Mesendoderm (in vitro differentiated cells): ENCODE data around the gene GDPD4.

ENCODE experiments used
- DNase-seq: peaks from one replicate; pipeline ENCODE4 v3.0.0; 2013
- H2AK5ac ChIP-seq: 2 replicates; pipeline ENCODE4 v1.6.1; 2013; ENCODE audit warnings: low read length, inconsistent platforms
- H2BK120ac ChIP-seq: 2 replicates; pipeline ENCODE4 v1.6.1; 2013; ENCODE audit warnings: low read depth, mild to moderate bottlenecking, low read length, moderate library complexity, mixed read lengths
- H2BK15ac ChIP-seq: replicated peaks from 2 replicates; pipeline ENCODE4 v1.6.1; 2013; ENCODE audit warnings: low read depth, mild to moderate bottlenecking, moderate library complexity
- H2BK5ac ChIP-seq: 2 replicates; pipeline ENCODE4 v1.6.1; 2013; ENCODE audit warnings: low read length, inconsistent platforms
- H3K18ac ChIP-seq: 2 replicates; pipeline ENCODE4 v1.6.1; 2013; ENCODE audit warnings: mild to moderate bottlenecking, low read length, mixed read lengths
- H3K23ac ChIP-seq: one replicate; pipeline ENCODE4 v1.6.1; 2013; ENCODE audit warnings: low read length
- H3K27ac ChIP-seq: 2 replicates; pipeline ENCODE4 v1.5.1; 2013; ENCODE audit warnings: low read depth, mild to moderate bottlenecking, inconsistent platforms, low read length, moderate library complexity
- H3K27me3 ChIP-seq: 2 replicates; pipeline ENCODE4 v1.6.1; 2013; ENCODE audit warnings: low read length, control low read depth, mild to moderate bottlenecking, inconsistent platforms; ENCODE audit not compliant: insufficient read depth, poor library complexity
- H3K36me3 ChIP-seq: 2 replicates; pipeline ENCODE4 v1.6.1; 2013; ENCODE audit warnings: low read length, inconsistent platforms; ENCODE audit not compliant: control insufficient read depth, insufficient read depth
- H3K4ac ChIP-seq: one replicate; pipeline ENCODE4 v1.6.1; 2013; ENCODE audit warnings: low read depth, mild to moderate bottlenecking, low read length, moderate library complexity
- H3K4me1 ChIP-seq: 2 replicates; pipeline ENCODE4 v1.6.1; 2013; ENCODE audit warnings: low read depth, low read length, inconsistent platforms; ENCODE audit not compliant: control insufficient read depth
- H3K4me2 ChIP-seq: 2 replicates; pipeline ENCODE4 v1.6.1; 2013; ENCODE audit warnings: low read length
- H3K4me3 ChIP-seq: 2 replicates; pipeline ENCODE4 v1.5.1; 2013; ENCODE audit warnings: mild to moderate bottlenecking, low read length
- H3K56ac ChIP-seq: one replicate; pipeline ENCODE4 v1.6.1; 2013; ENCODE audit warnings: low read length
- H3K79me1 ChIP-seq: 2 replicates; pipeline ENCODE4 v1.6.1; 2013; ENCODE audit warnings: low read length, inconsistent platforms
- H3K79me2 ChIP-seq: 2 replicates; pipeline ENCODE4 v1.6.1; 2013; ENCODE audit warnings: mild to moderate bottlenecking, low read length; ENCODE audit not compliant: control insufficient read depth, insufficient read depth
- H3K9ac ChIP-seq: 2 replicates; pipeline ENCODE4 v1.6.1; 2013; ENCODE audit warnings: low read length, inconsistent platforms
- H4K5ac ChIP-seq: one replicate; pipeline ENCODE4 v1.6.1; 2013; ENCODE audit warnings: low read length
- H4K8ac ChIP-seq: one replicate; pipeline ENCODE4 v1.6.1; 2013; ENCODE audit warnings: low read depth, mild to moderate bottlenecking, control low read depth, low read length, moderate library complexity
- WGBS: extraction: QIAGEN DNeasy Blood & Tissue Kit; methylation state at CpG from one replicate; pipeline ENCODE4 v1.1.7; 2013; ENCODE audit warnings: low lambda C conversion rate, missing lambda C conversion rate; ENCODE audit not compliant: insufficient coverage; ENCODE audit errors: extremely low coverage; 5-methylcytosine and 5-hydroxymethylcytosine counted together

The GDPD4 gene

GRCh38 chr11:77325159-77325558 is 23.7 kb upstream of the GDPD4 start:
- Histone ChIP-seq H3K27me3 (no peaks in the 10 kb centered on the region), H3K27ac (no peak overlapping the region), H3K4me3 (no peak overlapping the region), H2BK5ac (no peak overlapping the region), H3K79me1 (no peaks in the 10 kb centered on the region), H3K4me1 (no peaks in the 10 kb centered on the region), H3K36me3 (no peaks in the 10 kb centered on the region), H4K8ac (no peak overlapping the region), H3K4ac (no peak overlapping the region), H3K4me2 (no peak overlapping the region), H4K5ac (no peak overlapping the region), H3K23ac (no peak overlapping the region), H2AK5ac (no peak overlapping the region), H3K18ac (no peak overlapping the region), H2BK120ac (no peak overlapping the region), H3K79me2 (no peaks in the 10 kb centered on the region), H2BK15ac (no peak overlapping the region), H3K56ac (no peak overlapping the region), H3K9ac (no peak overlapping the region)
- no peak for DNase-seq
- WGBS, result no CpG with 5 or more reads among the region's 1 CpG

DNA sequence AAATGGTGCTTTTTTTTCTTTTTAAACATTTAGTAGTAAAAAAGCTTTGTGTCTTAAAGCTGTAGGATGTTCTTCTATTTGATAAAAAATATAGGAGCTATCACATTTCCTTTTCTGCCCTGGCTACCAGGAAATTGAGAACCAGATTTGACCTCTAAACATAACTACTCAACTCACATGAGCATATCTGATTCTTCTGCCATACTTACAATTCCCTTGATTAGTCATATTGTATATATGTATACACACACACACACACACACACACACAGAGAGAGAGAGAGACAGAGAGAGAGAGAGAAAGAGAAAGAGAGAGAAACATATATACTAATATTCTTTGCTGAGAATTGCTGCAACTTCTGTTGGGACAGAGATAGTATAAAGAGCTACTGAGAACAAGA is 23.0 kb upstream of the GDPD4 start:
- Histone ChIP-seq H3K27ac (no peak overlapping the region), H2AK5ac (no peak overlapping the region), H3K79me1 (no peaks in the 10 kb centered on the region), H4K5ac (no peak overlapping the region), H3K79me2 (no peaks in the 10 kb centered on the region), H3K18ac (no peak overlapping the region), H2BK120ac (no peak overlapping the region), H3K56ac (no peak overlapping the region), H4K8ac (no peak overlapping the region), H3K9ac (no peak overlapping the region), H2BK5ac (no peak overlapping the region), H3K27me3 (no peaks in the 10 kb centered on the region), H3K36me3 (no peaks in the 10 kb centered on the region), H3K4me2 (no peak overlapping the region), H3K4ac (no peak overlapping the region), H3K23ac (no peak overlapping the region), H3K4me3 (no peak overlapping the region), H2BK15ac (no peak overlapping the region), H3K4me1 (no peaks in the 10 kb centered on the region)
- DNase-seq, result no peak

DNA sequence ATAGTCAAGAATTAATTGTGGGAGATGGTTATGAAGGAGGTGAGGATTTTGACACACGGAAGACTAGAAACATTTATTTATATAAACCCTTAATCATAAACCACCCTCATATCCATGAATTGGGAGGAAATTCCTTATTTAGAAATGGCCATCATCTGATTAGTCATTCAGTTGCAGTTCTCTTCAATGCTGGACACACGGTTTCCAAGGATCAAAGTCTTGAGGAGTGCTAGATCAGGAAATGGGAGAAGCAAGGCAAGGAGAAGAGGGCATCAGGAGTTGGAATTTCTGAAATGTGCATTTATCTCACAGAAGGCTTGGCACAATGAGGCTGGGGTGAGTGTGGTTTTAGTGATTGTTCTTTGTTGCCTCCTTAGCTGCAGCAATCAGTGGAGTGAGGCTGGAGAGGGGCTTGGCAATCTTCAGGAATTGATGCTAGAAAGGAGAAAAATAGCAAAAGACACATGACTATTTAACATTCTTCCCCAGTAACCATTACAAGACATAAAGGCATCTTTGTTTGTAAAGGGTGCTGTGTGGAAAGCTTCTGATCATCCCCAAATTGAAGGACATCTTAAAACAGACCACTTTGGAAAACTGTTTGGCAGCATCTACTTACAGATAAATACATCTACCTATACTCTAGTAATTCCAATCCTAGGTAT is 21.6 kb upstream of the GDPD4 start:
- Histone ChIP-seq H3K27me3 (no peaks in the 10 kb centered on the region), H3K4ac (no peak overlapping the region), H3K4me2 (no peak overlapping the region), H3K4me3 (no peak overlapping the region), H2AK5ac (no peak overlapping the region), H3K79me2 (no peaks in the 10 kb centered on the region), H3K4me1 (no peaks in the 10 kb centered on the region), H3K36me3 (no peaks in the 10 kb centered on the region), H3K9ac (no peak overlapping the region), H3K56ac (no peak overlapping the region), H2BK15ac (no peak overlapping the region), H3K79me1 (no peaks in the 10 kb centered on the region), H3K18ac (no peak overlapping the region), H2BK120ac (no peak overlapping the region), H2BK5ac (no peak overlapping the region), H3K23ac (no peak overlapping the region), H3K27ac (no peak overlapping the region), H4K5ac (no peak overlapping the region), H4K8ac (no peak overlapping the region)
- DNase-seq, result no peak
- WGBS, result no CpG with 5 or more reads among the region's 2 CpGs

- H3K27ac ChIP-seq, result no peak overlapping the region
- H4K5ac ChIP-seq, result no peak overlapping the region
- no CpG with 5 or more reads among the region's 2 CpGs for WGBS
Observed at GRCh38 chr11:77322506-77322905, 21.0 kb upstream of the GDPD4 start.

DNA sequence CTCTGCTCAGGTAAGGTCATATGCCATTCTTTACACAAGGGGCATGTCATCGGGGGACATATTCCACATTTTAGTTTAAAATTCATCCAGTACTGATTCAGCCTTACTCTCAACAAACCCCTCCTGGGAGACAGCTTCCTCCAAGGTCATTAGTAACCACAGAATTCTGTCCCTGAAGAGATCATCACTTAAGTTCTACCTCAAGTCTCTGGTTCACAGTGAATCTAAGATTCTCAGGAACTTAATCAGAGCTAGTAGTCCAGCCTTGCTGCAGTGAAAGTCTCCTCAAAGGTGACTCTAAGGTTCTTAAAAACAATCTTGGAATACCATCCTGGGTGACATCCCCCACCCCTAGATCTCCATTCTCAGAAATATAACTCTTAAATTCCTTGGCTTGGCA is 18.9 kb upstream of the GDPD4 start:
- no peaks in the 10 kb centered on the region for H3K4me1 ChIP-seq
- no peak overlapping the region for H4K8ac ChIP-seq
- no peak overlapping the region for H2BK5ac ChIP-seq
- no peak overlapping the region for H3K4me2 ChIP-seq
- DNase-seq, result no peak
- H3K4me3 ChIP-seq, result no peak overlapping the region
- no peaks in the 10 kb centered on the region for H3K27me3 ChIP-seq
- H3K18ac ChIP-seq, result no peak overlapping the region
- H2BK120ac ChIP-seq, result no peak overlapping the region
- no peak overlapping the region for H2BK15ac ChIP-seq
- no peaks in the 10 kb centered on the region for H3K79me1 ChIP-seq
- H3K36me3 ChIP-seq, result no peaks in the 10 kb centered on the region
- H3K56ac ChIP-seq, result no peak overlapping the region
- WGBS, result no CpG with 5 or more reads among the region's 1 CpG
- H2AK5ac ChIP-seq, result no peak overlapping the region
- H4K5ac ChIP-seq, result no peak overlapping the region
- no peak overlapping the region for H3K23ac ChIP-seq
- H3K4ac ChIP-seq, result no peak overlapping the region
- no peaks in the 10 kb centered on the region for H3K79me2 ChIP-seq
- no peak overlapping the region for H3K9ac ChIP-seq
- no peak overlapping the region for H3K27ac ChIP-seq

More at GRCh38 chr11:77322506-77322905, 21.0 kb upstream of the GDPD4 start:
- Histone ChIP-seq H3K4me1 (no peaks in the 10 kb centered on the region), H3K79me2 (no peaks in the 10 kb centered on the region), H3K36me3 (no peaks in the 10 kb centered on the region), H3K18ac (no peak overlapping the region), H2BK120ac (no peak overlapping the region), H2AK5ac (no peak overlapping the region), H3K9ac (no peak overlapping the region), H3K4me2 (no peak overlapping the region), H3K23ac (no peak overlapping the region), H3K4me3 (no peak overlapping the region), H2BK15ac (no peak overlapping the region), H3K79me1 (no peaks in the 10 kb centered on the region), H3K4ac (no peak overlapping the region), H4K8ac (no peak overlapping the region), H3K27me3 (no peaks in the 10 kb centered on the region), H3K56ac (no peak overlapping the region), H2BK5ac (no peak overlapping the region)
- DNase-seq, result no peak

GRCh38 chr11:77318600-77318999 is 17.1 kb upstream of the GDPD4 start:
- Histone ChIP-seq H3K79me1 (no peaks in the 10 kb centered on the region), H4K5ac (no peak overlapping the region), H4K8ac (no peak overlapping the region), H3K23ac (no peak overlapping the region), H2BK120ac (no peak overlapping the region), H3K4ac (no peak overlapping the region), H2BK15ac (no peak overlapping the region), H3K36me3 (no peaks in the 10 kb centered on the region), H3K9ac (no peak overlapping the region), H3K27me3 (no peaks in the 10 kb centered on the region), H3K4me1 (no peaks in the 10 kb centered on the region), H3K18ac (no peak overlapping the region), H2BK5ac (no peak overlapping the region), H3K4me2 (no peak overlapping the region), H2AK5ac (no peak overlapping the region), H3K4me3 (no peak overlapping the region), H3K27ac (no peak overlapping the region), H3K79me2 (no peaks in the 10 kb centered on the region), H3K56ac (no peak overlapping the region)
- no CpG with 5 or more reads among the region's 2 CpGs for WGBS
- no peak for DNase-seq
